ENCODE measurements around the gene MARCHF10.

MARCHF10 gene

GRCh38 chr17:62749926-62750325, 58.2 kb downstream of the MARCHF10 start:
- no peak for DNase-seq

- no peak for DNase-seq
Observed at GRCh38 chr17:62746941-62747340, 61.2 kb downstream of the MARCHF10 start.

GRCh38 chr17:62745806-62746205, 62.3 kb downstream of the MARCHF10 start:
- no peak for DNase-seq

- DNase-seq, result no peak
Observed at GRCh38 chr17:62744259-62744658, 63.9 kb downstream of the MARCHF10 start.

GRCh38 chr17:62741290-62741689, 66.8 kb downstream of the MARCHF10 start:
- DNase-seq, result no peak

- no peak for DNase-seq
Observed at GRCh38 chr17:62739645-62740388, 68.3 kb downstream of the MARCHF10 start.

- no peak for DNase-seq
Observed at GRCh38 chr17:62738281-62738680, 69.8 kb downstream of the MARCHF10 start.

- peak; percentile 52 to 57 for DNase-seq
Observed at GRCh38 chr17:62737513-62737912, 70.6 kb downstream of the MARCHF10 start.

- DNase-seq, result no peak
Observed at GRCh38 chr17:62735044-62735651, 73.0 kb downstream of the MARCHF10 start.

- DNase-seq, result no peak
Observed at GRCh38 chr17:62732125-62732524, 76.0 kb downstream of the MARCHF10 start.

- DNase-seq, result no peak
Observed at GRCh38 chr17:62727916-62728672, 80.0 kb downstream of the MARCHF10 start.

- no peak for DNase-seq
Observed at GRCh38 chr17:62725791-62726249, 82.3 kb downstream of the MARCHF10 start.

GRCh38 chr17:62724398-62725146, 83.5 kb downstream of the MARCHF10 start:
- DNase-seq, result peak; percentile 81 to 86

- DNase-seq, result no peak
Observed at GRCh38 chr17:62723842-62724241, 84.3 kb downstream of the MARCHF10 start.

- DNase-seq, result no peak
Observed at GRCh38 chr17:62722625-62723024, 85.5 kb downstream of the MARCHF10 start.

GRCh38 chr17:62720126-62720850, 87.8 kb downstream of the MARCHF10 start:
- no peak for DNase-seq

- no peak for DNase-seq
Observed at GRCh38 chr17:62719586-62719985, 88.5 kb downstream of the MARCHF10 start.

- peak; percentile 49 to 59 for DNase-seq
Observed at GRCh38 chr17:62718429-62718828, 89.7 kb downstream of the MARCHF10 start.

GRCh38 chr17:62717889-62718288, 90.2 kb downstream of the MARCHF10 start:
- DNase-seq, result no peak

- no peak for DNase-seq
Observed at GRCh38 chr17:62717589-62717855, 90.6 kb downstream of the MARCHF10 start.

GRCh38 chr17:62716834-62717588, 91.1 kb downstream of the MARCHF10 start:
- DNase-seq, result no peak

- DNase-seq, result no peak
Observed at GRCh38 chr17:62715882-62716390, 92.2 kb downstream of the MARCHF10 start.

Data from activated T-cell treated with anti-CD3 and anti-CD28 coated beads, Interleukin-2, amount 50 U/mL, for 48 hours (primary cell).